Measurements from ENCODE around the gene PFDN1.

PFDN1 gene

DNA sequence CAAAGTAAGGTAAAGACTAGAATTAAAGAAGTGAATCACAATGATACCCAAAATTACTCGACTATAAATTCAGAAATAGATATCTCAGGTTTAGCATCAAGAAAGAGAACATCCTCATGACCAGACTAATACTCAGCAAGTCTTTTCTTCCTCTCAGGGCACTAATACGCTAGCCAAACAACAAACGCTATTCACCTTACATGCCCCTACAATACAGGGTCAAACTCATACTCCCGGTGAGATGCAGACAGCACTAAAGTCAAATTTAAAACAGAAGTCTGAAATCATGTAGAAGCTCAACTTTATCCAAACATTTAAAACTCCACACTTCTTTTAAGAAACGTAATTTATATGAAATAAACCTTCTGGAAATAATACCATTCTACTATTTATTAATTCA, 5.6 kb downstream of the PFDN1 start:
- TF ChIP-seq, protein P1, sequence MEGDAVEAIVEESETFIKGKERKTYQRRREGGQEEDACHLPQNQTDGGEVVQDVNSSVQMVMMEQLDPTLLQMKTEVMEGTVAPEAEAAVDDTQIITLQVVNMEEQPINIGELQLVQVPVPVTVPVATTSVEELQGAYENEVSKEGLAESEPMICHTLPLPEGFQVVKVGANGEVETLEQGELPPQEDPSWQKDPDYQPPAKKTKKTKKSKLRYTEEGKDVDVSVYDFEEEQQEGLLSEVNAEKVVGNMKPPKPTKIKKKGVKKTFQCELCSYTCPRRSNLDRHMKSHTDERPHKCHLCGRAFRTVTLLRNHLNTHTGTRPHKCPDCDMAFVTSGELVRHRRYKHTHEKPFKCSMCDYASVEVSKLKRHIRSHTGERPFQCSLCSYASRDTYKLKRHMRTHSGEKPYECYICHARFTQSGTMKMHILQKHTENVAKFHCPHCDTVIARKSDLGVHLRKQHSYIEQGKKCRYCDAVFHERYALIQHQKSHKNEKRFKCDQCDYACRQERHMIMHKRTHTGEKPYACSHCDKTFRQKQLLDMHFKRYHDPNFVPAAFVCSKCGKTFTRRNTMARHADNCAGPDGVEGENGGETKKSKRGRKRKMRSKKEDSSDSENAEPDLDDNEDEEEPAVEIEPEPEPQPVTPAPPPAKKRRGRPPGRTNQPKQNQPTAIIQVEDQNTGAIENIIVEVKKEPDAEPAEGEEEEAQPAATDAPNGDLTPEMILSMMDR (IDR thresholded peaks at IDR 0.05; ENCODE audit: low read depth, low read length), result no peak
- no peak for DNase-seq (ENCODE audit: low read depth in 2 of 2)
- H3K4me3 ChIP-seq (replicated peaks in 1 of 2; ENCODE audit: low read depth in 2 of 2, low read length in 2 of 2), result no peak overlapping the region

DNA sequence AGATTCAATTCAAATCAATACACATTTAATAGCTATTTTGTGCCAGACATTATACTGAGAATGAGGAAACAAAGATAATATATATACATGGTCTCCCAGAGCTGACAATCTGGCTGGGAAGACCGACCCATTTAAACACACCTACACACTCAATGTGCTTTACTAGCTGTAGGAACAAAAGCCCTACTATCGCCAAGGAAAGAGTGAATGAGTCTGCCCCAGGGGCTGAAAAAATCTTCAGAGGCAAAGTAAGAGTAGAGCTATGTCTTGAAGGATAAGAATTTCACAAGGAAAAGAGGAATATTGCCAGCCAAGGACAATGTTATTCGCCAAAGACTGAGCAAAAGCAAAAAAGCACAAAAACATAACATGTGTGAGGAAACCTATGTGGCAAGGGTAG, 6.6 kb downstream of the PFDN1 start:
- DNase-seq (ENCODE audit: low read depth in 2 of 2), result no peak
- H3K4me3 ChIP-seq (replicated peaks in 1 of 2; ENCODE audit: low read depth in 2 of 2, low read length in 2 of 2), result no peak overlapping the region
- TF ChIP-seq, protein P1 (IDR thresholded peaks at IDR 0.05; ENCODE audit: low read depth, low read length), result no peak

DNA sequence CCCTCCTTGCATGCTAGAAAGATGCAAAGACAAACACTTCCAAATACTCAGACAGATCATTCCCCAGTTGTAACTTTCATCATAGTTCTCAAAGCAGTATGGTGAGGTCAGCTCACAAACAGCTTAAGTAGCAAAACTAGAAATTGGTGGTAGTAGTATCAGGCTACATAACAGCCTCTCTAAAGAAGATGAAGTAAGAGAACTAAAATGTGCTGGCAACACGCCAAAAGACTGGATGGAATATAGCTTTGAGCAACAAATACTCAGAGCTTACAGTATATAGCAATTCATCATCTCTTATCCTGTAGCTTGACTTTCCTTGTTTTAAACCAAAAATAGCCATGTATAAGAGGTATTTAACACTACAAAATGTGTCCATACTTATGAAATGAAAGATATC, 7.5 kb downstream of the PFDN1 start:
- peak; percentile 95 to 99 for DNase-seq (ENCODE audit: low read depth in 2 of 2)
- TF ChIP-seq, protein P1 (IDR thresholded peaks at IDR 0.05; ENCODE audit: low read depth, low read length), result no peak
- H3K4me3 ChIP-seq (replicated peaks in 1 of 2; ENCODE audit: low read depth in 2 of 2, low read length in 2 of 2), result no peak overlapping the region

- no peak overlapping the region for H3K4me3 ChIP-seq (replicated peaks in 1 of 2; ENCODE audit: low read depth in 2 of 2, low read length in 2 of 2)
- no peak for DNase-seq (ENCODE audit: low read depth in 2 of 2)
- TF ChIP-seq, protein P1 (IDR thresholded peaks at IDR 0.05; ENCODE audit: low read depth, low read length), result no peak
These were observed 8.1 kb downstream of the PFDN1 start for GRCh38 chr5:140294753-140295152.

- no peak overlapping the region for H3K4me3 ChIP-seq (replicated peaks in 1 of 2; ENCODE audit: low read depth in 2 of 2, low read length in 2 of 2)
- TF ChIP-seq, protein P1 (IDR thresholded peaks at IDR 0.05; ENCODE audit: low read depth, low read length), result no peak
- no peak for DNase-seq (ENCODE audit: low read depth in 2 of 2)
These were observed 9.1 kb downstream of the PFDN1 start for GRCh38 chr5:140293849-140294100.

GRCh38 chr5:140293091-140293848, 9.6 kb downstream of the PFDN1 start:
- peak; percentile 58 to 75 for DNase-seq (ENCODE audit: low read depth in 2 of 2)
- no peak overlapping the region for H3K4me3 ChIP-seq (replicated peaks in 1 of 2; ENCODE audit: low read depth in 2 of 2, low read length in 2 of 2)
- TF ChIP-seq, protein P1 (IDR thresholded peaks at IDR 0.05; ENCODE audit: low read depth, low read length), result no peak
